ENCODE results near the gene ZBTB8B. TPM values are rescaled to one million over a fixed set of nuclear protein-coding genes. Genes with fewer than 3 reads are reported as not detected.
A peak's percentile ranks its signal among the peaks of the same experiment; 100 is the strongest.

Gene ZBTB8B
- total RNA-seq, 1 donor, result under 0.01 TPM

DNA sequence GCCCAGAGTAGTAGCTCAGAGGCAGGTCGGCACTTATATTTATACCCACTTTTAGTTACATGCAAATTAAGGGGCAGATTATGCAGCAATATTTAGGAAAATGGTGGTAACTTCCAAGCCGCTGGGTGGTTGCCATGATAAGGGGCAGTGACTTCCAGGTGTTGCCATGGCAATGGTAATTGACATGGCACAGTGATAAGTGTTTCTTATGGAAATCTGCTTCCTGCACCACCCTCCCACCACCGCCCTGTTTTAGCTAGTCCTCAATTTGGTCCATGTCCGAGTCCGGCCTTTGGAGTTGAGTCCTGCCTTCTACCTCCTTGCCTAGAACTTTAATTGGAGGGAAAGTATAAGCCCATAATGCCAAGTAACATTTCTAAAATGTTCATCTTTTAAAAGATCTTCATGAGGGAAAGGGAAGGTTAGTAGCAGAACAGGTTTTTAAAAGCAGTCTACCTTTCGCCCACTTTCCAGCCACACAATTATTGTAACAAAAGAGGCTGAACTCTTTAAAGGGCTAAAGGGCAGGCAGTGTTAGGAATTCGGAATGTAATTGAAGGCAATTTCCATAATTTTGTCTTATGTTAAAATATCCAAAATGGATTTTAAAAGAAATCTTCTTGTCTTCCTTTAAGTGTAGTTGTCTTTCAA, 21.7 kb downstream of the ZBTB8B start:
- no peak for DNase-seq (ENCODE audit: low read depth)
- no peak overlapping the region for H3K4me3 ChIP-seq (ENCODE audit: low read depth, low read length)
- TF ChIP-seq, protein P1, sequence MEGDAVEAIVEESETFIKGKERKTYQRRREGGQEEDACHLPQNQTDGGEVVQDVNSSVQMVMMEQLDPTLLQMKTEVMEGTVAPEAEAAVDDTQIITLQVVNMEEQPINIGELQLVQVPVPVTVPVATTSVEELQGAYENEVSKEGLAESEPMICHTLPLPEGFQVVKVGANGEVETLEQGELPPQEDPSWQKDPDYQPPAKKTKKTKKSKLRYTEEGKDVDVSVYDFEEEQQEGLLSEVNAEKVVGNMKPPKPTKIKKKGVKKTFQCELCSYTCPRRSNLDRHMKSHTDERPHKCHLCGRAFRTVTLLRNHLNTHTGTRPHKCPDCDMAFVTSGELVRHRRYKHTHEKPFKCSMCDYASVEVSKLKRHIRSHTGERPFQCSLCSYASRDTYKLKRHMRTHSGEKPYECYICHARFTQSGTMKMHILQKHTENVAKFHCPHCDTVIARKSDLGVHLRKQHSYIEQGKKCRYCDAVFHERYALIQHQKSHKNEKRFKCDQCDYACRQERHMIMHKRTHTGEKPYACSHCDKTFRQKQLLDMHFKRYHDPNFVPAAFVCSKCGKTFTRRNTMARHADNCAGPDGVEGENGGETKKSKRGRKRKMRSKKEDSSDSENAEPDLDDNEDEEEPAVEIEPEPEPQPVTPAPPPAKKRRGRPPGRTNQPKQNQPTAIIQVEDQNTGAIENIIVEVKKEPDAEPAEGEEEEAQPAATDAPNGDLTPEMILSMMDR (IDR thresholded peaks at IDR 0.05; ENCODE audit: insufficient read depth, low read length), result no peak

DNA sequence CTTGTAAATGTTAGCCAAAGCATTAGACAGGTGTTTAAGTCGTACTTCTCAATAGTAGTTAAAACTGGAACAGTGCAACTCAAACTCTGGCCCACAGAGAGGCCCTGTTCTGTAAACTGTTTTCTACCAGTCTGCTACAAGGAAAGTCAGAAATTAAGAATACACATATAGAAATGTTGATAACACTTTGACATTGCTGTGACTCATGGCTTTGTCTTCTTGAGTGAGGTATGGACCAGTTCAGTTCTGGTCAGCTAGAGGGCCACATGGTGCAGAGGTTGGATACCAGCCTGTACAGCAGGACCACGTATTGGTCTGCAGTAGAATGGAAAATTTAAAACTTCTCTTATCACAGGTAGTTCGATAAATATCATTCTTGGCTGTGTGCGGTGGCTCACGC, 22.3 kb downstream of the ZBTB8B start:
- no peak overlapping the region for H3K4me3 ChIP-seq (ENCODE audit: low read depth, low read length)
- TF ChIP-seq, protein P1 (IDR thresholded peaks at IDR 0.05; ENCODE audit: insufficient read depth, low read length), result peak; percentile 24
- DNase-seq (ENCODE audit: low read depth), result peak; percentile 36

DNA sequence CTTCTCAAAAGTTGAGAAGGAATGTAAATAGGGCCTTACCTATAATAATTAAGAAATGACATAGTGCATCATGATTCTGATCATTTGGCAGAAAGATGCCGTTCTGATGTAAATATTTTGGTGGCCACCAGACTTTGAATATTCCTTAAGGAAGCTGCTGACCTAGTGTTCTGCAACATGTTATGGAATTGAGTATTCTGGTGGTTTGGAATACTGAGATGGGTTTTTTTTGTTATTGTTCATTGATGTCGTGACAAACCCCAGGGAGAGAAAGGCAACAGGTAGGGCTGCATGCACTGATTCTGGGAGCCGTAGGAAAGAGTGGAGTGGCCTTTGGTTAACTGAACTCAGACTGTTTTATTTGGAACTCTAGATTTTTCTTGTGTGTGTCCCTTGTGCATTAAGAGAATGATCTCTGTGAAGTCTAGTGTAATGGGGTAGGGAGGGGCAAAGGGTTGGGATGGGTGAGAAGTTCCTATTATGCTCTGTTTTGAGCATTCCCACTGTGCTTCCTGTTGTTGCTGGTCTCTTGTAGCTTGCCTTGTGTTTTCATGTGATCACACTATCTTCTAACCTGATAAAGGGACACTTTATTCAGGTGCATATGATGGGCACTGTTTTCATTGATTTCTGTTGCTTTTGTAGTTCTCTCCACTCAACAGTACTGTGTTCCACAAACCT, 25.0 kb downstream of the ZBTB8B start:
- TF ChIP-seq, protein P1 (IDR thresholded peaks at IDR 0.05; ENCODE audit: insufficient read depth, low read length), result no peak
- DNase-seq (ENCODE audit: low read depth), result no peak
- H3K4me3 ChIP-seq (ENCODE audit: low read depth, low read length), result no peak overlapping the region

GRCh38 chr1:32491386-32491785, 26.5 kb downstream of the ZBTB8B start:
- DNase-seq (ENCODE audit: low read depth), result no peak
- no peak overlapping the region for H3K4me3 ChIP-seq (ENCODE audit: low read depth, low read length)
- TF ChIP-seq, protein P1 (IDR thresholded peaks at IDR 0.05; ENCODE audit: insufficient read depth, low read length), result no peak

DNA sequence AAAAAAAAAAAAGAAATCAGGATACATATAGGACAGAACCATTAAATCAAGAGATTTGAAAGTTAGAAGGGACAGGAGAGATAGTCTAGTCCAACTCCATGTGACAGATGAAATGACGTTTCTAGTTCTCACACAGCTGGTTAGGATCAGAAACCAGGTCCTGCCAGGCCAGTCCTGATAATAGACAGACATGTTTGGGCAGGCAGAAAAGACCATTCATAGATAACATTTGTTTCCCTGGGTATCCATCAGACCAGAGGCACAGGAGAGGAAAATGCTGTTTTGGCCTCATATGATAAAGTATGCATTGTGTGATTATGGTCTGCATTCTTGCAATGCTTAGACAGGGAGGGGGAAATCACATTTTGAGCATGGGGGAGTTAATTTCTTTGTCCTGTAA, 29.3 kb downstream of the ZBTB8B start:
- DNase-seq (ENCODE audit: low read depth), result peak; percentile 85
- H3K4me3 ChIP-seq (ENCODE audit: low read depth, low read length), result no peak overlapping the region

DNA sequence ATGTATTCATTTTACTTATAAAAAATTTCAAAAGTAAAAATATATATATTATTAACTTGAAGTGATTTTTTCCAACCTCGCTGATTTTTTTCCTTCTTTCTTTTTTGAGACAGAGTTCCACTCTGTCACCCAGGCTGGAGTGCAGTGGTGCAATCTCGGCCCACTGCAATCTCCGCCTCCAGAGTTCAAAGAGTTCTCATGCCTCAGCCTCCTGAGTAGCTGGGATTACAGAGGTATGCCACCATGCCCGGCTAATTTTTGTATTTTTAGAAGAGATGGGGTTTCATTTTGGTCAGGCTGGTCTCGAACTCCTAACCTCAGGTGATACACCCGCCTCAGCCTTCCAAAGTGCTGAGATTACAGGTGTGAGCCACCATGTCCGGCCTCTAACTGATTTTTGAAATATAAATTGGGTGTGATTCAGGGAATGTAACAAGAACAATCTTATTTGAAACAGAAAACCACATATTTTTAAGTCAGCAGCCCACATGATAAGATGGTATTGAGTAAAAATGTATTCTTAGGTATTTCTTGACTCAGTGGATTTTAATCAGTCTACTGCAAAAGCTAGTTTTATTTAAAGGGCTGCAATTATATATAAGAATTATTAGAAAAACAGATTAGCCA, 30.0 kb downstream of the ZBTB8B start:
- H3K4me3 ChIP-seq (ENCODE audit: low read depth, low read length), result no peak overlapping the region
- TF ChIP-seq, protein P1 (IDR thresholded peaks at IDR 0.05; ENCODE audit: insufficient read depth, low read length), result no peak
- DNase-seq (ENCODE audit: low read depth), result no peak

More for the DNA sequence above, 29.3 kb downstream of the ZBTB8B start:
- TF ChIP-seq, protein P1 (IDR thresholded peaks at IDR 0.05; ENCODE audit: insufficient read depth, low read length), result no peak
